ENCODE data around the gene MICAL2. TPM values are rescaled to one million over a fixed set of nuclear protein-coding genes. Genes with fewer than 3 reads are reported as not detected.

MICAL2 gene
- total RNA-seq, 4 donors from 2014 or later = 27.4 to 63.6 (median 51.9) TPM

GRCh38 chr11:12179019-12179418, 68.6 kb downstream of the MICAL2 start:
- DNase-seq = peak; percentile 50 to 57
- peak in 1 of 2 donors; percentile 26 for TF ChIP-seq POLR2A (IDR thresholded peaks at IDR 0.05)
- TF ChIP-seq CTCF (IDR thresholded peaks at IDR 0.05) = no peak
- intact Hi-C loops (cut with DNase I) = no loop called here
- Histone ChIP-seq H3K9me3 (no peaks in the 10 kb centered on the region), H3K36me3 (no peaks in the 10 kb centered on the region), H3K27me3 (no peaks in the 10 kb centered on the region), H3K4me1 (peaks cover 40% of the 10 kb centered on the region in 2 donors), H3K4me3 (replicated peaks in 1 of 3) (no peak overlapping the region), H3K27ac (peak overlapping the region in 2 of 3 donors; percentile 57 to 78)
- WGBS, 2 donors = 60 to 70% methylated on average over 5 of the region's 5 CpGs

GRCh38 chr11:12179531-12179930, 69.1 kb downstream of the MICAL2 start:
- H3K27me3 ChIP-seq = no peaks in the 10 kb centered on the region
- peaks cover 40% of the 10 kb centered on the region in 2 donors for H3K4me1 ChIP-seq
- 30 to 43% methylated on average over 4 of the region's 4 CpGs for whole genome bisulfite sequencing, 2 donors
- DNase-seq = peak; percentile 54 to 58
- TF ChIP-seq CTCF (IDR thresholded peaks at IDR 0.05) (no peak), POLR2A (IDR thresholded peaks at IDR 0.05) (no peak)
- intact Hi-C loops (cut with DNase I) = no loop called here
- no peak overlapping the region for H3K4me3 ChIP-seq (replicated peaks in 1 of 3)
- H3K36me3 ChIP-seq = no peaks in the 10 kb centered on the region
- peak overlapping the region in 2 of 3 donors; percentile 57 to 78 for H3K27ac ChIP-seq
- H3K9me3 ChIP-seq = no peaks in the 10 kb centered on the region

- Histone ChIP-seq H3K9me3 (no peaks in the 10 kb centered on the region), H3K27ac (peak overlapping the region in 2 of 3 donors; percentile 57 to 89), H3K4me3 (replicated peaks in 1 of 3) (no peak overlapping the region), H3K36me3 (no peaks in the 10 kb centered on the region), H3K4me1 (peaks cover 44 to 45% of the 10 kb centered on the region in 2 donors), H3K27me3 (no peaks in the 10 kb centered on the region)
- WGBS, 2 donors = 83 to 84% methylated on average over 8 of the region's 8 CpGs
- intact Hi-C loops (cut with DNase I) = no loop called here
- TF ChIP-seq CTCF (IDR thresholded peaks at IDR 0.05) = no peak
- TF ChIP-seq POLR2A (IDR thresholded peaks at IDR 0.05) = no peak
- DNase-seq = no peak
These were observed 70.1 kb downstream of the MICAL2 start for GRCh38 chr11:12180257-12181205.

GRCh38 chr11:12182302-12182675, 71.9 kb downstream of the MICAL2 start:
- no peaks in the 10 kb centered on the region for H3K27me3 ChIP-seq
- 67 to 76% methylated on average over 8 of the region's 8 CpGs for WGBS, 2 donors
- DNase-seq = no peak
- H3K4me1 ChIP-seq = peaks cover 61% of the 10 kb centered on the region in 2 donors
- no peaks in the 10 kb centered on the region for H3K36me3 ChIP-seq
- H3K27ac ChIP-seq = peak overlapping the region; percentile 86 to 89 (median 88)
- TF ChIP-seq CTCF (IDR thresholded peaks at IDR 0.05) (no peak), POLR2A (IDR thresholded peaks at IDR 0.05) (no peak)
- intact Hi-C loops (cut with DNase I) = no loop called here
- H3K9me3 ChIP-seq = no peaks in the 10 kb centered on the region
- H3K4me3 ChIP-seq (replicated peaks in 1 of 3) = no peak overlapping the region

Data from thyroid gland (tissue), 4 donors.